HCT116 (cell line): ENCODE results near the gene ABCD1. TPM values are rescaled to one million over a fixed set of nuclear protein-coding genes. Genes with fewer than 3 reads are reported as not detected.

Experiments used
- ATAC-seq: fragments of 200-7000 bp; cut with Tn5 transposase; 2 replicates; pipeline ENCODE4 v1.9.1; 2020; ENCODE audit warnings: mild to moderate bottlenecking, moderate library complexity
- BruUV-seq: library from RNA; stranded (reverse); fragments of 400-500 nt; replicated peaks from 2 replicates; lab custom pipeline; 2021; lab: Mats Ljungman, UMichigan
- CTCF ChIA-PET: fragments of 300-600 bp; sonication (Branson Sonifier 250); formaldehyde crosslinking; loops from one replicate; lab custom pipeline; 2021; ENCODE audit warnings: antibody characterized with exemption; lab: Charles Lee
- POLR2A ChIA-PET: fragments of 300-600, 350-600 bp; sonication (Branson Sonifier 250); formaldehyde crosslinking; loops from one replicate; lab custom pipeline; 2021; ENCODE audit warnings: antibody characterized with exemption; lab: Charles Lee
- RAD21 ChIA-PET, 2 experiments: fragments of 300-600 bp; sonication (Branson Sonifier 250); formaldehyde crosslinking; loops; one replicate each; lab custom pipeline; 2023; ENCODE audit warnings: low total read pairs in 2 of 2; ENCODE audit not compliant: uncharacterized antibody in 2 of 2, unreplicated experiment in 2 of 2, low non-redundant PET in 1 of 2; lab: Charles Lee
- DNase-seq: peaks from one replicate; pipeline ENCODE4 v3.0.0-alpha.2; 2010; ENCODE audit warnings: low read depth, low spot score
- H2AFZ ChIP-seq: fragments of 200-600 bp; shearing (Covaris generic), sonication (generic); 2 replicates; pipeline ENCODE4 v1.6.1; 2017; ENCODE audit warnings: low read depth, mixed run types, mixed read lengths, antibody characterized with exemption, low read length; ENCODE audit not compliant: poor library complexity, severe bottlenecking
- H3K27ac ChIP-seq: 2 replicates; pipeline ENCODE4 v1.5.1; 2012; ENCODE audit warnings: low read depth, low read length
- H3K27me3 ChIP-seq: fragments of 200-600 bp; sonication (generic); 2 replicates; pipeline ENCODE4 v1.6.1; 2016; ENCODE audit warnings: mixed run types, low read length, mixed read lengths; ENCODE audit not compliant: insufficient read depth
- H3K36me3 ChIP-seq, 2 experiments: fragments of 200-500 bp in 1 of 2; fragments of 200-600 bp in 1 of 2; sonication (Bioruptor generic) in 1 of 2; sonication (generic) in 1 of 2; 2 replicates each; pipeline versions ENCODE4 v1.5.1 to v1.6.1; 2014 to 2016; ENCODE audit warnings: low read length in 2 of 2, inconsistent platforms in 1 of 2, mixed read lengths in 1 of 2, mixed run types in 1 of 2; ENCODE audit not compliant: insufficient read depth in 2 of 2, control insufficient read depth in 1 of 2
- H3K4me1 ChIP-seq, 2 experiments: fragments of 200-600 bp in 1 of 2; sonication (generic) in 1 of 2; 2 replicates each; pipeline versions ENCODE4 v1.5.1 to v1.6.1; 2012 to 2017; ENCODE audit warnings: low read length in 2 of 2, inconsistent platforms in 1 of 2, mild to moderate bottlenecking in 1 of 2, mixed read lengths in 1 of 2, mixed run types in 1 of 2, moderate library complexity in 1 of 2; ENCODE audit not compliant: insufficient read depth in 2 of 2, control insufficient read depth in 1 of 2
- H3K4me2 ChIP-seq: fragments of 200-600 bp; sonication (generic); 2 replicates; pipeline ENCODE4 v1.6.1; 2017; ENCODE audit warnings: mixed run types, low read length, mixed read lengths
- H3K4me3 ChIP-seq, 2 experiments: fragments of 200-600 bp in 1 of 2; sonication (generic) in 1 of 2; replicated peaks in 1 of 2; 2 replicates each; pipeline ENCODE4 v1.5.1; 2011 to 2016; ENCODE audit warnings: low read length in 2 of 2, control low read depth in 1 of 2, low read depth in 1 of 2, mild to moderate bottlenecking in 1 of 2, mixed read lengths in 1 of 2, mixed run types in 1 of 2
- H3K79me2 ChIP-seq: fragments of 200-600 bp; sonication (generic); 2 replicates; pipeline ENCODE4 v1.6.1; 2017; ENCODE audit warnings: mild to moderate bottlenecking, mixed run types, low read length, moderate library complexity, mixed read lengths; ENCODE audit not compliant: insufficient read depth
- H3K9ac ChIP-seq: fragments of 200-600 bp; sonication (generic); 2 replicates; pipeline ENCODE4 v1.6.1; 2016; ENCODE audit warnings: low read length, mixed read lengths
- H3K9me2 ChIP-seq: fragments of 200-600 bp; sonication (generic), shearing (Covaris generic); 2 replicates; pipeline ENCODE4 v1.6.1; 2017; ENCODE audit warnings: mixed run types, mild to moderate bottlenecking, moderate library complexity; ENCODE audit not compliant: insufficient read depth
- H3K9me3 ChIP-seq, 2 experiments: fragments of 200-500 bp in 1 of 2; fragments of 200-600 bp in 1 of 2; sonication (Bioruptor generic) in 1 of 2; sonication (generic) in 1 of 2; 2 replicates each; pipeline ENCODE4 v1.6.1; 2014 to 2017; ENCODE audit warnings: low read length in 2 of 2, mixed read lengths in 2 of 2, inconsistent platforms in 1 of 2, low read depth in 1 of 2, mild to moderate bottlenecking in 1 of 2, mixed run types in 1 of 2, moderate library complexity in 1 of 2; ENCODE audit not compliant: control insufficient read depth in 1 of 2, insufficient read depth in 1 of 2
- H4K20me1 ChIP-seq: fragments of 200-600 bp; sonication (generic), shearing (Covaris generic); 2 replicates; pipeline ENCODE4 v1.6.1; 2017; ENCODE audit warnings: mixed run types, mild to moderate bottlenecking, moderate library complexity; ENCODE audit not compliant: insufficient read depth
- ATF3 ChIP-seq: IDR thresholded peaks from 2 replicates; pipeline ENCODE4 v1.6.1; 2012
- CEBPB ChIP-seq: IDR thresholded peaks from 2 replicates; pipeline ENCODE4 v1.6.1; 2012; ENCODE audit warnings: low read depth
- CTCF ChIP-seq, 3 experiments: fragments of 200-600 bp in 1 of 3; sonication (generic) in 1 of 3; IDR thresholded peaks in 2 of 3; conservative IDR thresholded peaks in 1 of 3; 2 replicates each; pipeline ENCODE4 v1.5.1; 2012 to 2017; ENCODE audit warnings: low read depth in 2 of 3, low read length in 2 of 3, antibody characterized with exemption in 1 of 3, borderline replicate concordance in 1 of 3, control low read depth in 1 of 3, mild to moderate bottlenecking in 1 of 3, mixed read lengths in 1 of 3, mixed run types in 1 of 3, moderate library complexity in 1 of 3; ENCODE audit not compliant: insufficient read depth in 1 of 3
- ELF1 ChIP-seq: IDR thresholded peaks from 2 replicates; pipeline ENCODE4 v1.6.1; 2012; ENCODE audit warnings: low read depth, borderline replicate concordance
- FOSL1 ChIP-seq: IDR thresholded peaks from 2 replicates; pipeline ENCODE4 v1.6.1; 2012; ENCODE audit warnings: low read depth
- POLR2A ChIP-seq: IDR thresholded peaks from 2 replicates; pipeline ENCODE4 v1.7.0; 2011; ENCODE audit warnings: borderline replicate concordance; ENCODE audit not compliant: insufficient read depth, insufficient read length; ENCODE audit errors: extremely low read depth
- POLR2AphosphoS5 ChIP-seq: IDR thresholded peaks from 2 replicates; pipeline ENCODE4 v1.6.1; 2011; ENCODE audit warnings: mild to moderate bottlenecking, low read depth, low read length, moderate library complexity
- RAD21 ChIP-seq: IDR thresholded peaks from 2 replicates; pipeline ENCODE4 v1.6.1; 2012; ENCODE audit warnings: low read depth, mild to moderate bottlenecking
- REST ChIP-seq: IDR thresholded peaks from 2 replicates; pipeline ENCODE4 v1.6.1; 2012; ENCODE audit warnings: low read depth
- SP1 ChIP-seq: IDR thresholded peaks from 2 replicates; pipeline ENCODE4 v1.6.1; 2012; ENCODE audit warnings: low read depth
- SRF ChIP-seq: IDR thresholded peaks from 2 replicates; pipeline ENCODE4 v1.6.1; 2012; ENCODE audit warnings: low read depth
- TCF7L2 ChIP-seq: IDR thresholded peaks from 2 replicates; pipeline ENCODE4 v1.7.0; 2011; ENCODE audit warnings: borderline replicate concordance, inconsistent platforms; ENCODE audit not compliant: insufficient read depth, insufficient read length; ENCODE audit errors: extremely low read depth
- YY1 ChIP-seq: IDR thresholded peaks from 2 replicates; pipeline ENCODE4 v1.6.1; 2011; ENCODE audit warnings: low read length, low read depth, moderate library complexity, mild to moderate bottlenecking; ENCODE audit not compliant: insufficient replicate concordance; ENCODE audit errors: extremely low read depth
- intact Hi-C: fragments of 100-400 bp; cut with micrococcal nuclease; formaldehyde crosslinking; loops from 2 replicates; pipeline ENCODE4 v1.10.0; 2022
- total RNA-seq: library from RNA; stranded (reverse); gene quantifications from one replicate; pipeline ENCODE4 v1.2.1, GENCODE V29; 2021; ENCODE audit not compliant: unreplicated experiment

The ABCD1 gene
- total RNA-seq, 1 experiment from 2014 or later: 7.1 TPM

GRCh38 chrX:153761863-153762262 is 37.2 kb downstream of the ABCD1 start:
- no peaks in the 10 kb centered on the region for H3K36me3 ChIP-seq
- ChIA-PET RAD21 (no interaction called here), CTCF (no interaction called here), POLR2A (no interaction called here)
- no peaks in the 10 kb centered on the region for H3K9me3 ChIP-seq
- H2AFZ ChIP-seq: no peak overlapping the region
- H3K27me3 ChIP-seq: no peaks in the 10 kb centered on the region
- H4K20me1 ChIP-seq: no peaks in the 10 kb centered on the region
- H3K27ac ChIP-seq: no peak overlapping the region
- H3K4me2 ChIP-seq: no peak overlapping the region
- no peak overlapping the region for H3K9ac ChIP-seq
- DNase-seq: no peak
- ATAC-seq: no peak
- no TSS peak for BruUV-seq
- H3K4me3 ChIP-seq: no peak overlapping the region
- intact Hi-C loops: no loop called here
- peaks cover 0 to 10% of the 10 kb centered on the region in 2 experiments; a peak in 2 of 4 replicates for H3K4me1 ChIP-seq
- H3K9me2 ChIP-seq: no peaks in the 10 kb centered on the region
- H3K79me2 ChIP-seq: no peaks in the 10 kb centered on the region
- TF ChIP-seq SP1: no peak
- TF ChIP-seq SRF: no peak
- no peak for TF ChIP-seq POLR2AphosphoS5
- no peak for TF ChIP-seq ATF3
- TF ChIP-seq YY1: no peak
- no peak for TF ChIP-seq CEBPB
- no peak for TF ChIP-seq FOSL1
- no peak for TF ChIP-seq POLR2A
- no peak for TF ChIP-seq TCF7L2
- no peak for TF ChIP-seq ELF1
- no peak for TF ChIP-seq RAD21
- TF ChIP-seq REST: no peak
- no peak for TF ChIP-seq CTCF (IDR thresholded peaks at IDR 0.05 in 2 of 3, conservative IDR thresholded peaks at IDR 0.05 in 1 of 3; ENCODE audit: borderline replicate concordance in 1 of 3, insufficient read depth in 1 of 3, low read depth in 2 of 3, low read length in 2 of 3)
- TF ChIP-seq, all 23 proteins: peak for 0
